ENCODE data around the gene MDM1.

MDM1 gene

GRCh38 chr12:68272732-68273131 is 59.4 kb downstream of the MDM1 start:
- no peak for DNase-seq (ENCODE audit: low read depth in 2 of 2)

GRCh38 chr12:68271346-68271745 is 60.8 kb downstream of the MDM1 start:
- DNase-seq (ENCODE audit: low read depth in 2 of 2): no peak

- no peak for DNase-seq (ENCODE audit: low read depth in 2 of 2)
Measured at GRCh38 chr12:68270358-68270757, 61.8 kb downstream of the MDM1 start.

GRCh38 chr12:68269779-68270178 is 62.4 kb downstream of the MDM1 start:
- no peak for DNase-seq (ENCODE audit: low read depth in 2 of 2)

- no peak for DNase-seq (ENCODE audit: low read depth in 2 of 2)
Measured at GRCh38 chr12:68268967-68269366, 63.2 kb downstream of the MDM1 start.

- DNase-seq (ENCODE audit: low read depth in 2 of 2): no peak
Measured at GRCh38 chr12:68267892-68268396, 64.2 kb downstream of the MDM1 start.

- DNase-seq (ENCODE audit: low read depth in 2 of 2): no peak
Measured at GRCh38 chr12:68264857-68265256, 67.3 kb downstream of the MDM1 start.

GRCh38 chr12:68264158-68264855 is 67.9 kb downstream of the MDM1 start:
- DNase-seq (ENCODE audit: low read depth in 2 of 2): no peak

GRCh38 chr12:68263366-68263765 is 68.8 kb downstream of the MDM1 start:
- DNase-seq (ENCODE audit: low read depth in 2 of 2): no peak

- DNase-seq (ENCODE audit: low read depth in 2 of 2): no peak
Measured at GRCh38 chr12:68261896-68262295, 70.3 kb downstream of the MDM1 start.

GRCh38 chr12:68260153-68260552 is 72.0 kb downstream of the MDM1 start:
- DNase-seq (ENCODE audit: low read depth in 2 of 2): no peak

GRCh38 chr12:68259318-68259940 is 72.7 kb downstream of the MDM1 start:
- no peak for DNase-seq (ENCODE audit: low read depth in 2 of 2)

GRCh38 chr12:68253504-68253903 is 78.7 kb downstream of the MDM1 start, which contains the start of gene IL22:
Gene IL22 (minus strand): TSS chr12:68253604. CDS start chr12:68253448, 156 bp downstream.
- DNase-seq (ENCODE audit: low read depth in 2 of 2): no peak

GRCh38 chr12:68252077-68252476 is 80.1 kb downstream of the MDM1 start:
- no peak for DNase-seq (ENCODE audit: low read depth in 2 of 2)

GRCh38 chr12:68250454-68250853 is 81.7 kb downstream of the MDM1 start:
- no peak for DNase-seq (ENCODE audit: low read depth in 2 of 2)

GRCh38 chr12:68247785-68248184 is 84.4 kb downstream of the MDM1 start:
- DNase-seq (ENCODE audit: low read depth in 2 of 2): no peak

GRCh38 chr12:68246350-68246749 is 85.8 kb downstream of the MDM1 start:
- DNase-seq (ENCODE audit: low read depth in 2 of 2): no peak

GRCh38 chr12:68245180-68246021 is 86.8 kb downstream of the MDM1 start:
- DNase-seq (ENCODE audit: low read depth in 2 of 2): no peak
